Ascending aorta (tissue), 2 donors: ENCODE data around the gene FGR. TPM values are rescaled to one million over a fixed set of nuclear protein-coding genes. Genes with fewer than 3 reads are reported as not detected.

Source experiments
- DNase-seq, 2 donors: peaks; one replicate each; pipeline ENCODE4 v3.0.0-alpha.2; 2019; ENCODE audit warnings: low spot score in 2 of 2
- H3K27ac ChIP-seq, 2 donors: fragments of 200-600 bp; sonication (generic); one replicate each; pipeline ENCODE4 v1.5.1; 2016 to 2017; ENCODE audit warnings: mild to moderate bottlenecking in 1 of 2
- H3K27me3 ChIP-seq: fragments of 200-600 bp; sonication (generic); one replicate; pipeline ENCODE4 v1.5.1; 2017
- H3K36me3 ChIP-seq, 2 donors: fragments of 200-600 bp; sonication (generic); one replicate each; pipeline ENCODE4 v1.5.1; 2016
- H3K4me1 ChIP-seq, 2 donors: fragments of 200-600 bp; sonication (generic); one replicate each; pipeline ENCODE4 v1.5.1; 2016 to 2017; ENCODE audit warnings: mild to moderate bottlenecking in 1 of 2
- H3K4me3 ChIP-seq, 2 donors: fragments of 200-600 bp; sonication (generic); one replicate each; pipeline ENCODE4 v1.5.1; 2016 to 2017; ENCODE audit warnings: mild to moderate bottlenecking in 1 of 2
- H3K9me3 ChIP-seq, 2 donors: fragments of 200-600 bp; sonication (generic); one replicate each; pipeline ENCODE4 v1.5.1; 2016
- CTCF ChIP-seq, 3 experiments: fragments of 200-600 bp in 2 of 3; fragments of 450-650 bp in 1 of 3; sonication (generic) in 2 of 3; IDR thresholded peaks; one replicate each; pipeline ENCODE4 v1.5.1; 2016 to 2019; ENCODE audit warnings: antibody characterized with exemption in 3 of 3, mild to moderate bottlenecking in 1 of 3, moderate library complexity in 1 of 3
- intact Hi-C: fragments of 100-400 bp; cut with DNase I; formaldehyde crosslinking; loops from one replicate; pipeline ENCODE4 v1.15.1; 2023
- total RNA-seq: library from RNA; depleted of rRNA; stranded (reverse); fragments of >200 nt; gene quantifications from one replicate; pipeline ENCODE4 v1.1.0, GENCODE V29; 2016

The FGR gene
- total RNA-seq, 1 donor from 2014 or later, result 10.4 TPM

- TF ChIP-seq CTCF (IDR thresholded peaks at IDR 0.05), result no peak
- no peaks in the 10 kb centered on the region for H3K27me3 ChIP-seq
- no peaks in the 10 kb centered on the region for H3K9me3 ChIP-seq
- no peaks in the 10 kb centered on the region for H3K36me3 ChIP-seq
- no peaks in the 10 kb centered on the region for H3K4me1 ChIP-seq
- H3K27ac ChIP-seq, result no peak overlapping the region
- H3K4me3 ChIP-seq, result no peak overlapping the region
- DNase-seq, result no peak
- intact Hi-C loops, result no loop called here
Observed at GRCh38 chr1:27627061-27627460, 7.9 kb downstream of the FGR start.

- peak overlapping the region in 1 of 2 donors; percentile 11 for H3K27ac ChIP-seq
- H3K36me3 ChIP-seq, result no peaks in the 10 kb centered on the region
- TF ChIP-seq CTCF (IDR thresholded peaks at IDR 0.05), result no peak
- H3K9me3 ChIP-seq, result no peaks in the 10 kb centered on the region
- H3K27me3 ChIP-seq, result no peaks in the 10 kb centered on the region
- intact Hi-C loops, result no loop called here
- H3K4me1 ChIP-seq, result no peaks in the 10 kb centered on the region
- H3K4me3 ChIP-seq, result no peak overlapping the region
- no peak for DNase-seq
Observed at GRCh38 chr1:27626031-27626935, 8.7 kb downstream of the FGR start.

- Histone ChIP-seq H3K4me3 (no peak overlapping the region), H3K27me3 (no peaks in the 10 kb centered on the region), H3K9me3 (no peaks in the 10 kb centered on the region), H3K4me1 (no peaks in the 10 kb centered on the region), H3K27ac (no peak overlapping the region), H3K36me3 (no peaks in the 10 kb centered on the region)
- no peak for DNase-seq
- TF ChIP-seq CTCF (IDR thresholded peaks at IDR 0.05), result no peak
- intact Hi-C loops, result no loop called here
Observed at GRCh38 chr1:27624467-27625178, 10.4 kb downstream of the FGR start.

GRCh38 chr1:27623327-27624212 lies 11.4 kb downstream of the FGR start:
- Histone ChIP-seq H3K36me3 (no peaks in the 10 kb centered on the region), H3K4me1 (no peaks in the 10 kb centered on the region), H3K27ac (no peak overlapping the region), H3K4me3 (no peak overlapping the region), H3K9me3 (no peaks in the 10 kb centered on the region), H3K27me3 (no peaks in the 10 kb centered on the region)
- no peak for TF ChIP-seq CTCF (IDR thresholded peaks at IDR 0.05)
- no peak for DNase-seq
- intact Hi-C loops, result no loop called here

GRCh38 chr1:27622828-27623227 lies 12.2 kb downstream of the FGR start:
- intact Hi-C loops, result no loop called here
- no peak overlapping the region for H3K27ac ChIP-seq

More at GRCh38 chr1:27622828-27623227, 12.2 kb downstream of the FGR start:
- DNase-seq, result no peak
- no peaks in the 10 kb centered on the region for H3K36me3 ChIP-seq
- H3K4me3 ChIP-seq, result no peak overlapping the region
- no peaks in the 10 kb centered on the region for H3K27me3 ChIP-seq
- TF ChIP-seq CTCF (IDR thresholded peaks at IDR 0.05), result no peak
- no peaks in the 10 kb centered on the region for H3K9me3 ChIP-seq
- no peaks in the 10 kb centered on the region for H3K4me1 ChIP-seq
